Measurements from ENCODE around the gene TINAGL1. TPM values are rescaled to one million over a fixed set of nuclear protein-coding genes. Genes with fewer than 3 reads are reported as not detected.

TINAGL1 gene
- total and polyA plus RNA-seq, 4 donors: 5.3 to 41.2 (median 13.2) TPM

DNA sequence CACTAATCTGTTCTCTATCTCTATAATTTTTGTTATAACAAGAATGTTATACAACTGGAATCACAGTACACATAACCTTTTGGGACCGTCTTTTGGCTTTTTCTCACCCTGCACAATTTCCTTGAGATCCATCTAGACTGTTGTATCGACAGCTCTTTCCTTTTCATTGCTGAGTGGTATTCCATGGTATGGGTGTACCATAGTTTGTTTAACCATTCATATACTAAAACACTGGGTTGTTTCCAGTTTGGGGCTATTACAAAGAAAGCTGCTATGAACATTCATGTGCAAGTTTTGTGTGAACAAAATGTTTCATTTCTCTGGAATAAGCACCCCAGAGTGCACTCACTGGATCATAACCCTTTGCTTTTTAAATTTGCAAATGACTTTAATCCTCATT, 25.8 kb downstream of the TINAGL1 start:
- no CpG with 5 or more reads among the region's 2 CpGs for WGBS (ENCODE audit: insufficient coverage)
- Histone ChIP-seq H3K9me3 (ENCODE audit: control insufficient read depth, insufficient read depth, low read length) (no peaks in the 10 kb centered on the region), H3K27me3 (ENCODE audit: control insufficient read depth, insufficient read depth, low read length) (no peaks in the 10 kb centered on the region), H3K27ac (ENCODE audit: low read depth, low read length) (no peak overlapping the region), H3K4me1 (ENCODE audit: control insufficient read depth, insufficient read depth, low read length) (no peaks in the 10 kb centered on the region), H3K4me3 (ENCODE audit: low read depth, low read length) (no peak overlapping the region), H3K36me3 (ENCODE audit: control insufficient read depth, insufficient read depth, low read length) (no peaks in the 10 kb centered on the region)
- DNase-seq (ENCODE audit: low read depth in 4 of 6, low spot score in 6 of 6): no peak

- Histone ChIP-seq H3K27me3 (ENCODE audit: control insufficient read depth, insufficient read depth, low read length) (peaks cover 4% of the 10 kb centered on the region), H3K4me1 (ENCODE audit: control insufficient read depth, insufficient read depth, low read length) (no peaks in the 10 kb centered on the region), H3K4me3 (ENCODE audit: low read depth, low read length) (no peak overlapping the region), H3K27ac (ENCODE audit: low read depth, low read length) (no peak overlapping the region), H3K9me3 (ENCODE audit: control insufficient read depth, insufficient read depth, low read length) (no peaks in the 10 kb centered on the region), H3K36me3 (ENCODE audit: control insufficient read depth, insufficient read depth, low read length) (no peaks in the 10 kb centered on the region)
- WGBS (ENCODE audit: insufficient coverage): 100% methylated on average over 1 of the region's 4 CpGs
- DNase-seq (ENCODE audit: low read depth in 4 of 6, low spot score in 6 of 6): no peak
Measured at GRCh38 chr1:31605908-31606427, 29.7 kb downstream of the TINAGL1 start.

GRCh38 chr1:31607360-31607759, 31.0 kb downstream of the TINAGL1 start:
- Histone ChIP-seq H3K27me3 (ENCODE audit: control insufficient read depth, insufficient read depth, low read length) (peaks cover 4% of the 10 kb centered on the region), H3K4me3 (ENCODE audit: low read depth, low read length) (no peak overlapping the region), H3K36me3 (ENCODE audit: control insufficient read depth, insufficient read depth, low read length) (no peaks in the 10 kb centered on the region), H3K27ac (ENCODE audit: low read depth, low read length) (no peak overlapping the region), H3K9me3 (ENCODE audit: control insufficient read depth, insufficient read depth, low read length) (no peaks in the 10 kb centered on the region), H3K4me1 (ENCODE audit: control insufficient read depth, insufficient read depth, low read length) (no peaks in the 10 kb centered on the region)
- 80% methylated on average over 1 of the region's 5 CpGs for WGBS (ENCODE audit: insufficient coverage)
- DNase-seq (ENCODE audit: low read depth in 4 of 6, low spot score in 6 of 6): no peak

DNA sequence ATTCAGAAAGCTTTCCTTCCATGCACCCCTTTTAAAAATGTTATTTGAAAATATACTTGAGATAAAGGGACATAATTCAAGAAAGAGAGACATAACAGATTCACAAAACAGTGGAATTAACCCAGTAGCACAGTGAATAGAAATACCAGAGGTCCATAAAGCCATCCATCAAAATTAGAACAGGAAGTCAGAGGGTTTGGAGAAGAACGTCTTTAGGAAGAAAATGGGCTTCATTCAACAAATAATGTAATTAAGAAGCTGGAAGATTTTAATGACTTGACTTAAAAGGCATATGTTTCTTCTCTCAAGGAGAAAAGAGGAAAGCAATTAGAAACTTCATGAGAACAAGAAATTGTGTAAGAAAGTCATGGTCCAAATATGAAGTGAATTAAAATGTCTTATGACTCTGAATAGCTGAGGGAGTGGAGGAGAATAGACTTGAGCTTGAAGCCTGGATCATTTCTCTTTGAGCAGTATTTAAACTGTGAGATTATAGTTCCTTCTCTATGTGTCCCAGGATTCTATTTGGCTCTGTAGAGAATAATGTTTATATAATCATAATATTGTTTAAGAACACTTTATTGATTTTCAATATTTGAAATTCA, 33.3 kb downstream of the TINAGL1 start:
- no peak overlapping the region for H3K27ac ChIP-seq (ENCODE audit: low read depth, low read length)
- no peak for DNase-seq (ENCODE audit: low read depth in 4 of 6, low spot score in 6 of 6)
- H3K9me3 ChIP-seq (ENCODE audit: control insufficient read depth, insufficient read depth, low read length): no peaks in the 10 kb centered on the region
- no peaks in the 10 kb centered on the region for H3K36me3 ChIP-seq (ENCODE audit: control insufficient read depth, insufficient read depth, low read length)
- peaks cover 8% of the 10 kb centered on the region for H3K4me1 ChIP-seq (ENCODE audit: control insufficient read depth, insufficient read depth, low read length)
- peaks cover 4% of the 10 kb centered on the region for H3K27me3 ChIP-seq (ENCODE audit: control insufficient read depth, insufficient read depth, low read length)
- no CpG with 5 or more reads among the region's 1 CpG for WGBS (ENCODE audit: insufficient coverage)
- no peak overlapping the region for H3K4me3 ChIP-seq (ENCODE audit: low read depth, low read length)

- DNase-seq (ENCODE audit: low read depth in 4 of 6, low spot score in 6 of 6): no peak
- H3K4me1 ChIP-seq (ENCODE audit: control insufficient read depth, insufficient read depth, low read length): peaks cover 33% of the 10 kb centered on the region
- peaks cover 11% of the 10 kb centered on the region for H3K27me3 ChIP-seq (ENCODE audit: control insufficient read depth, insufficient read depth, low read length)
- H3K27ac ChIP-seq (ENCODE audit: low read depth, low read length): no peak overlapping the region
- H3K9me3 ChIP-seq (ENCODE audit: control insufficient read depth, insufficient read depth, low read length): no peaks in the 10 kb centered on the region
- WGBS (ENCODE audit: insufficient coverage): 74% methylated on average over 6 of the region's 8 CpGs
- H3K4me3 ChIP-seq (ENCODE audit: low read depth, low read length): no peak overlapping the region
- H3K36me3 ChIP-seq (ENCODE audit: control insufficient read depth, insufficient read depth, low read length): no peaks in the 10 kb centered on the region
Measured at GRCh38 chr1:31614414-31615005, 38.2 kb downstream of the TINAGL1 start.

- no peak overlapping the region for H3K4me3 ChIP-seq (ENCODE audit: low read depth, low read length)
- no peak overlapping the region for H3K27ac ChIP-seq (ENCODE audit: low read depth, low read length)
- no peaks in the 10 kb centered on the region for H3K36me3 ChIP-seq (ENCODE audit: control insufficient read depth, insufficient read depth, low read length)
- 60% methylated on average over 1 of the region's 6 CpGs for WGBS (ENCODE audit: insufficient coverage)
- H3K9me3 ChIP-seq (ENCODE audit: control insufficient read depth, insufficient read depth, low read length): no peaks in the 10 kb centered on the region
- peaks cover 11% of the 10 kb centered on the region for H3K27me3 ChIP-seq (ENCODE audit: control insufficient read depth, insufficient read depth, low read length)
- H3K4me1 ChIP-seq (ENCODE audit: control insufficient read depth, insufficient read depth, low read length): peaks cover 33% of the 10 kb centered on the region
- DNase-seq (ENCODE audit: low read depth in 4 of 6, low spot score in 6 of 6): no peak
Measured at GRCh38 chr1:31615414-31615813, 39.1 kb downstream of the TINAGL1 start.

GRCh38 chr1:31615939-31616338, 39.6 kb downstream of the TINAGL1 start:
- Histone ChIP-seq H3K4me3 (ENCODE audit: low read depth, low read length) (no peak overlapping the region), H3K36me3 (ENCODE audit: control insufficient read depth, insufficient read depth, low read length) (no peaks in the 10 kb centered on the region), H3K4me1 (ENCODE audit: control insufficient read depth, insufficient read depth, low read length) (peaks cover 33% of the 10 kb centered on the region), H3K27me3 (ENCODE audit: control insufficient read depth, insufficient read depth, low read length) (peaks cover 11% of the 10 kb centered on the region), H3K9me3 (ENCODE audit: control insufficient read depth, insufficient read depth, low read length) (no peaks in the 10 kb centered on the region), H3K27ac (ENCODE audit: low read depth, low read length) (no peak overlapping the region)
- 49% methylated on average over 2 of the region's 2 CpGs for WGBS (ENCODE audit: insufficient coverage)
- DNase-seq (ENCODE audit: low read depth in 4 of 6, low spot score in 6 of 6): no peak

GRCh38 chr1:31617218-31617915, 41.1 kb downstream of the TINAGL1 start, which contains the start of gene HCRTR1:
HCRTR1 (plus strand) TSS chr1:31617689; CDS start chr1:31619193, 1,504 bp downstream.
- WGBS (ENCODE audit: insufficient coverage): 2% methylated on average over 43 of the region's 48 CpGs
- Histone ChIP-seq H3K36me3 (ENCODE audit: control insufficient read depth, insufficient read depth, low read length) (no peaks in the 10 kb centered on the region), H3K9me3 (ENCODE audit: control insufficient read depth, insufficient read depth, low read length) (no peaks in the 10 kb centered on the region), H3K4me1 (ENCODE audit: control insufficient read depth, insufficient read depth, low read length) (peaks cover 43% of the 10 kb centered on the region), H3K27me3 (ENCODE audit: control insufficient read depth, insufficient read depth, low read length) (peaks cover 11% of the 10 kb centered on the region), H3K27ac (ENCODE audit: low read depth, low read length) (no peak within 1 kb of the TSS), H3K4me3 (ENCODE audit: low read depth, low read length) (peak within 1 kb of the TSS; percentile 47)
- peak in 2 of 6 donors; percentile 23 to 42 for DNase-seq (ENCODE audit: low read depth in 4 of 6, low spot score in 6 of 6)

- Histone ChIP-seq H3K36me3 (ENCODE audit: control insufficient read depth, insufficient read depth, low read length) (no peaks in the 10 kb centered on the region), H3K4me1 (ENCODE audit: control insufficient read depth, insufficient read depth, low read length) (peaks cover 45% of the 10 kb centered on the region), H3K27ac (ENCODE audit: low read depth, low read length) (no peak overlapping the region), H3K27me3 (ENCODE audit: control insufficient read depth, insufficient read depth, low read length) (peaks cover 11% of the 10 kb centered on the region), H3K9me3 (ENCODE audit: control insufficient read depth, insufficient read depth, low read length) (no peaks in the 10 kb centered on the region), H3K4me3 (ENCODE audit: low read depth, low read length) (peak overlapping the region; percentile 47)
- DNase-seq (ENCODE audit: low read depth in 4 of 6, low spot score in 6 of 6): peak in 3 of 6 donors; percentile 33 to 83 (median 81)
- WGBS (ENCODE audit: insufficient coverage): 12% methylated on average over 47 of the region's 56 CpGs
Measured at GRCh38 chr1:31617916-31618746, 41.8 kb downstream of the TINAGL1 start.

Measured in spinal cord (tissue), 10 donors.